GM12874 (cell line): ENCODE results near the gene CCDC69.

Source experiments
- CTCF ChIP-seq: IDR thresholded peaks from 2 replicates; pipeline ENCODE4 v1.5.1; 2011; ENCODE audit warnings: low read depth, mild to moderate bottlenecking, control low read depth, low read length, moderate library complexity; ENCODE audit not compliant: insufficient read depth

CCDC69 gene

DNA sequence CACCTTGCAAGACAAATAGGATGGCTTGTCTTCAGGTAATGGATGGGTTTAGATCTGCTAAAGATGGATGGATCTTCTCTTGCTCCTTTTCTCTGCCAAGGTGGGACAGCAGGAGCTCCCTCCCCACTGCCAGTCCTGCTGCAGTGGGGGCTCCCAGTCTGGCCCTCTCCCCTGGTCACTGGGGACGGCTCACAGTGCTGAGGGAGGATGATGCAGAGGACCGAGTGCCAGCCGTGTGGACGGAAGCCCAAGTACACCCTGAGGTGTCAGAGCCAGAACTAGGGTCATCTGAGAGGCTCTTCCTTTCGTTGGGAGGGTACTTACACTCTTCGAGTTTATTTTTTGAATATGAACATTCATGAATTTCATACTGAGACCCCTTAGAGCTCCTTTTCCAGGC lies 5.7 kb downstream of the CCDC69 start:
- no peak for TF ChIP-seq CTCF

GRCh38 chr5:151216781-151217180 lies 7.1 kb downstream of the CCDC69 start:
- TF ChIP-seq CTCF: no peak

DNA sequence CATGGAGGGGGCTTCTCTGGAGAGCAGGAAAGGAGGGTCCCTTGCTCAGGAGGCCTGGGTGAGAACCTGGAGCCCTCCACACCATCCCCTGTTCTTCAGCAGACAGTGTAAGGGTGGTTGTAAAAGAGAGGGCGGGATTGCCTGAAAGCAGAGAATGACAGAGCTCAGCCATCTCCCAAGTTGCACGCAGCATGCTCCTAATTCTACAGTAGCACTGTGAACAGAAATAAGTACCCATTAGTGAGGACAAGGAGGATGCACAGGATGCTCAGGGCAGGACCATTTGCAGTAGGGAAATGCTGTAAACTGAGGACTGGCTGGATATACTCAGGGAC lies 8.4 kb downstream of the CCDC69 start:
- TF ChIP-seq CTCF: no peak

DNA sequence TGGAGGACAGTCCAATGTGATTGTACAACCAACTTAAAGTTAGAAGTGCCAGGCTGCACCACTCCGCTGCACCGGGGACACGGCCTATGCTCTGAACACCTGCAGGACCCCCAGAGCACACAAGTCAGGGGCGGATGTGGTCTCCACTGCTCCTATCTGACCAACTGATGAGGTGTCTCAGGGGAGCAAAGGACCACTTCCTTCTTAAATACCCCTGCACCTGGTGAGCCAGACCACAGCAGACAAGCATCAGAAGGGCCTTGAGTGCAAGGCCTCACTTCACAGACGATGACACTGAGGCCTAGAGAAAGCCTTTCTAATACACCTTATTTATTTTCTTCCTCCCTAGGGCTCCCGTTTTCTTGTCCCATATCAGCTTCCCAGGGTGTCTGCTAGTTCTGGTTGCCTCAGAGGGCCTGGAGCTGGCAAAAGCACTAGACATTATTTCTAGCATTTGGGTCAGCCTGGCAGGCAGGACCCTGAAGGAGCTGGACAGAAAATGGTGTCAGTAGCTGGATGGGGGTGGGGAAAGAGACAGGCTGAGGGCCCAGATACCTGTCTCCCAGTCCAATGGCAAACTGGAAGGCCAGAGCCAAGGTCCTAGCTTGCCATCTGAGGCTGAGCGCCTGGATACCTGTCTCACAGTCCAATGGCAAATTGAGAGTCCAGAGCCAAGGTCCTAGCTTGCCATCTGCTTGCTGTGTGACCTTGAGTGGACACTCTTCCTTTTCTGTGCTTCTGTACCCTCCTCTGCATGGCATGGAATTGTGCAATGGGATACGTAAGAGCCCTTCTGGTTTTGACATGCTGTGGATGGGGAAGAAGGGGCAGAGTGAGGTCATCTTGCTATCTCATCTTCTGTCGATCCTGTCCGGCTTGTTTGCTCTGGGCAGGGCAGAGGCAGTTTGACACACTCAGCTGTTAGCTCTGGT lies 9.0 kb downstream of the CCDC69 start:
- no peak for TF ChIP-seq CTCF

GRCh38 chr5:151213803-151214613 lies 9.9 kb downstream of the CCDC69 start:
- TF ChIP-seq CTCF: no peak

- TF ChIP-seq CTCF: no peak
Observed at GRCh38 chr5:151212406-151212798, 11.5 kb downstream of the CCDC69 start.

- TF ChIP-seq CTCF: no peak
Observed at GRCh38 chr5:151208481-151208914, 15.4 kb downstream of the CCDC69 start.
